ELR (cell line): ENCODE data around the gene ADAM12.

Experiments
- DNase-seq: peaks from one replicate; pipeline ENCODE4 v3.0.0-alpha.2; 2015; ENCODE audit warnings: low read depth

ADAM12 gene

DNA sequence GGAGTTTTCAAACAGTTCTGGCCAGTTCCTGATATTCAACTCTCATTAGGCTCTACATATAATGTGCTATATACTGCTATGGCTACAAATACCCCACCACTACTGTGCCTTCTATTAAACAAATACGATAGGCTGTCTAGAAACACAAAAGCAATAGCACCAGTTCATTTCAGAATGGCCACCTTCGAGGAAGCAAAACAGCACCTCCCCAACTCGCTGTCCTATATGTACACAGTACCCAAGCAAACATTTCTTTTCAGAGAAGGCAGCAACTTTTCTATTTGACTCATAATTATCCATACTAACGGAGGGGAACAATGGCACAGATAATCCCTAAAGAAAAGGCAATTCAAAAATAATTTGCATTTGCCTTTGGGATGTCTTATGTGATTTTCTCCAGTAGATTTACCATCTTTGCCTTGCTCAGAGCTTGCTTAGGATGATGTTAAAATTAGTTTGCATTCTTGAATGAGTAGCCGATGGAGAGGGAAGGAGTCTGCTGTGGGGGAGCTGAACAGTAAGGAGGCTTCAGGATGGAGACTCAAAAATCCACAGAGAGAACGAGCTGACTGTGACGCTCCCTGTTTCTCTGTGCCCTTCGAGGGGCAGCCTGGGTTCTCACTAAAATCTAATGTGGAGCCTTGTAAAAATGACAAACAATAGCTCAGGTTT, 273.3 kb downstream of the ADAM12 start:
- DNase-seq: no peak

DNA sequence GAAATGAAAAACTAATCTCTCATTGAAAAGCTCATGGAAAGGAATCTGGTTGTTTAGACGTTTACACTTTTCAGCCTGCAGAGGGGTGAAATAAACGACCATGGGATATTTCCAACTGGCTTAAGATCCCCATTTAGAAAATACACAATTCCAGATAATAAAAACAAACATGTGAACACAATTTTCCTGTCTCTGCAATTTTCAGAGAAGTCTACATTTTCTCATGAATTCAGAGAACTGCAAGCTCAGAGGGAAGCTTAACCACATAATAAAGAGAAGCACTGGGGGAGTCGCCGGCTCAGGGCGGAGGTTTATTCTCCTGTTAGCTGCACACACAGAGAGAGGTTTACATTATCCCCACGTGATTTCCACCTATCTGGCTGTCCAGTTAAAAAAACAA, 276.8 kb downstream of the ADAM12 start:
- no peak for DNase-seq

DNA sequence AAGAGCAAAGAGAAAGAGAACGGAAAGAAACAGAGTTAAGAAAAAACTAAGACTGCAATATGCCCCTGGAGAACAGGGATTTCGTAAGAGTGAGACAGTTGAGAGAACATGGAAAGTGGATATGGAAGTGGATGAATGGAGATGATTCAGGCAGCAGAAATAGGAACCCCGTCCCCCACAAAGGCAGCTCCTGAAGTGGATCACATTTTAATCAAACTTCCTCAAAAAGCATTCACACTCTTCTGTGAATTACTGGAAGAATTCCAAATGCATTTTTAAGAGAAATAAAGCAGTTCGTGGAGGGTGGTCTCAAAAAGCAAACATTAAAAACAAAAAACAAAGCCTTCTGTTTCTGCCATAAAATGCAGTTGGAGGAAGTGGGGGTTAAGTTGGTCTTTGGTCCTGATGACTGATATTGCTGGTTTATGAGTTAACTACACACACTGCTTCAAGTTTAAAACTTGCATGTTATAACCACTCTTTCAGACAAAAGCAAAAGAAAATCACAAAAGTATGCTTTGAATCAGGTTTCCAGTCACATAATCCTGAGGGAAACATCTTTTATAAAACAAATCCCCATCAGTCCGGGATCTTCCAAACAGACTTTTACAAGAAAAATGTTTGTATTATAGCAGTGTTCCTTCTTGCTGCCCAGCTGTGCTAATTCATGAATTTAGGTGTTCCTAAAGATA, 277.6 kb downstream of the ADAM12 start:
- no peak for DNase-seq

DNA sequence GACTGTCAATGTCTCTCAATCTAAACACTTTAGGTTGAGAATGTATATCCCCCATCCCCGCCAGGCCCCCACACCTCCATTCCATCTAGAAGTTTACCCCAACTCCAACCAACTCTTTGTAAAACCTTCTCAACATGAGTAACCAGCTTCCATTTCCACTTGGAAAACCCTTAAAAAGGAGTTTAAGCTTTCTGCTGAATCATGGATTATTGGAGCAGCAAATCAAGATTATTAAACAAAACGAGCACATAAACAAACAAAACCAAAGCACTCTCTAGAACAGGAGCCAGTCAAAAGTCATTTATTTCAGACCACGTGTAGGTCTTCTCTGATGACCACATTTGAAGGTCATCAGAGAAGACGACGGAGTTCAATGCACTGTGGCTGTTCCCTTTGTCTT, 278.4 kb downstream of the ADAM12 start:
- no peak for DNase-seq

DNA sequence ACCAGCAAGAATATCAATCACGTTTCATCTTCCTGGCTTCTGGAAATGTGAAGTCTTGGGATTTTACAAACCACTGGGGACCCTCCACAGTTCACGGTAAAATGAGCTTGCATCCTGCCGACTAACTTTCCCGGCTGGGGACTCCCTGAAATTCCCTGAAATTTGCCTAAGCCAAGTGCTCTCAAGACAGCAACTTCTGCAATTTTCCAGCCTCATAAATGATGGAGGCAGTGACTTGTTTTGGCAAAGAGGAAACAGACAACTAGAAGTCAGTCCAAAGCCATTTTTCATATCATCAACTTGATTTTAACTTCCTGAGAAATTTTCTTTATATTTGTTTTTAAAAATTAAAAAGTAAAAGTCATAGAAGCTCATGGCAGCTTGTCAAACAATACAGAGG, 279.6 kb downstream of the ADAM12 start:
- no peak for DNase-seq

DNA sequence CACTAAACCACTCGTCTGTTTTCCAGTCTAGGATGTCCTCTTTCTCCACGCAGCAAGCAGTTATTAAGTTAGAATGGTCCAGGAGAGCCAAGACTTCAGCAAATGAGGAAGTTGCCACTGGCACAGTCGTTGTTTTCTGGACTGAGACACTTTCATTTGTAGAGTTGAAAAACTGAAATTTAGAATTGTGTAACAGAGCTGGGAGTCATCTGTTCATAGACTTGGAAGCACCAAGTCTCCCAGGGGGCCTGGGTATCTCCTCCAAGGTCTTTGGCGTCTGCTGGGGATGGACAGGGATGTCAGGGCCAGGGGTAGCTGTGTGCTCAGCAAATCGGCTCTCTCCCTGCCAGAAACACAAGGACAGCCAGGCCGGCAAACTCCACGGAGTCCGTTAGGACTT, 283.5 kb downstream of the ADAM12 start:
- no peak for DNase-seq

DNA sequence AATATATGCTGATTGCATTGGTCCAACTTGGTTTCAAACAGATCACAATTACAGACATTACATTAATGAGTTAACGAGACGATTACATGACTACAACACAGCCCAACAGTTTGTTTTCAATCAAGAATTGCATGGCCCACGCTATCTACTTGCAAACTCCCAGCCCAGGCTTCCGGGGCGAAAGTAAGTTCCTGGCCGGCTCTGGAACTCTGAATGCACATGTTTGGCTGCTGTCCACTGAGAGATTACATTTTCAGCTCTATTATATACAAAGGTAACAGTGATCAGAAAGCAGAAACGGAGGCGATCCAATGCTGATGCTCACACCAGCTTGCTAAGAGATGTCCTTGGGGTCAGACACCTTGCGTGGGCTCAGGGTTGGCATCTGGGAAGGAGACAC, 285.6 kb downstream of the ADAM12 start:
- DNase-seq: no peak

DNA sequence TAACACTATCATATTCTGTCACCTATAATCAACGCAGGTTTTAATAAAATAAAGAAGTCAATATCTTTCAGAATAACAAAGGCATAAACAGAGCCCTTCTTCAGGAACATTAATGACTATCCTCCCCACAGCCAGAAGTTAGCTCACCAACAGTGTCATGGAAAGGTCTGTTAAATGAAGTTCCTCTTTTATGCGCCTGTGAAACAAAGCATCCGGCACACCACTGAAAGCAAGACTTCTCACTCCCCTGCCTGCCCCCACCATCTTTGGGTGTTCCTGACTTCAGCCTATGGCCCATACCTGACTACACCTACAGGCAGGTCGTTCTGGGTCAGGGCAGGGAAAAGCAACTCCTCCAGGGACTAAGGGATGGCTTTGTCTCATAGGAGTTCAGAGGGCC, 286.5 kb downstream of the ADAM12 start:
- DNase-seq: no peak

DNA sequence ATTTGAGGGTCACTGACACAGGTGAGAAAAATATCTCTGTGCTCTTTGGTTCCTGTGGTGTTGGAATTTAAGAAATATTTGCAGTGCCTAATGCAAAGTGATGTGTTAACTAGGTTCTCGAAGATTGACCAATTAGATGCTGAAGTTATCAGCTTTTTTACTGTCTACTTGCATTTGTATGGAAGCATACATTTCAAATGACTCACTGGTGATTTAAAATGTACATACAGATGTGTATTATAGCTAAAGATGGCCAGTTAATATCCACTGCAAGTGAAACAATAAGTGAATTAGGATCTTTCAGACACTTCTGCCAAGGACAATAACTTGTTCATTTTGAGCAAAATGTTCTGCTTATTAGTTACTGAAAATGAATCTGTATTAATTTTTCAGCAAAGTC, 287.0 kb downstream of the ADAM12 start:
- DNase-seq: peak; percentile 27

DNA sequence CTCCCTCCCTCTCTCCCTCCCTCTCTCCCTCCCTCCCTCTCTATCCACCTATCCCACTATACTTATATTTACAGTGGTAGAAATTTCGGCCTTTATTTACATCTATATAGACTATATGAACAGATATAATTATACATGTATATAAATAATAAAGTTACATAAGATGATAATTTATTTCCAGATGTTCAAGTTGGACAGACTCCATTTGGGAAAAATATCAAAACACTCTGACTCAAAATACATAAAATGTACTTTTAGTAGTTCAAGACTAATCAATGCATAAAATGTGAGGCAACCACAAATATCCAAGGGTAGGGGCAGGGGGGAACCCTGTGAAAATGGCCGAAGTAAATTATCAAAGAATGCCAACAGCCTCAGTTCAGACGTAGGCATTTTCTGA, 288.9 kb downstream of the ADAM12 start:
- no peak for DNase-seq

DNA sequence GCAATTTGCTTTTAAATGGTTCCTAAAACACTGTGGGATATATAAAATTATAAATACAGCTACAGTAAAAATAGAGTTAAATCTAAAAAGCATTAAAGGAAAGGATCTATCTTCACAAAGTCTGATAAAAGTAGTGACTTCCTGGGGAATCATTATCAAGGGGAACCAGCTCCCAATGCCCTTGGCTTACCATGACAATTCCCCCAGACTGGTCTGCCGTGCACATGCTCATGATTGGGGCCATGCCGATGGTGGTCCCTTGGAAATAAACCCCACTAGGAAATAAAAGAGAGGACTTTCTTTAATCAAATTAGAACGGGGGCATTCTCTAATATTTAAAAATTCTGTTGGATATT, 290.1 kb downstream of the ADAM12 start:
- DNase-seq: no peak

DNA sequence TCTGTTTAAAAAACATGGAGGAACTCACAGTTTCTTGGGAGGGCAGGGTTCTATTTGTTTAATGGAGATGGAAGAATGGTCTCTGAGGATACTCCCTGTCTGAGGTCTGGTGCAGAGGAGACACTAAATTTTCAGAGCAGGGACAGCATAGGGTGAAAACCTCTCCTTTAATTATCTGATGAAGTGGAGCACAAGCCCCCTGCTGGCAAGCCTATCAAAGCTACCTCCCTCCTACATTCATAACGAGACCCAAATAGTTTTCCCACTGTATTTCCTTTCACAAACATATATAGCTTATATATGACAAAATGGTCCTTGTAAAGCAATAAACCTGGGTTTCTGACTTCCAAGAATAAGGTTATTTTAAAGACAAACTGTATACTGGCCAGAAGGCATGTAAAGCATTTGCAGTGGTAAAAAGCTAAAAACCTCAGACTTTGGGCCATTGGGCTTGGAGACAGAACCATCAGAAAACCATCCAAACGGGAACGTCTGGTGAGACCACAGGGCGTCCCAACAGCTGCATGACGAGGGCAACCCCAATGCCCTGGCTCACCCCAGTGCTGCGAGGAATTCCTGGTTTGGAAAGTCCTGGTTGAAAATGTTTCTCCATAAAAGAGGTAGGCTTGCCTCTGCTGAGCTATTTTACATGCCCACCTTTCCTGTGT, 290.6 kb downstream of the ADAM12 start:
- DNase-seq: peak; percentile 30

DNA sequence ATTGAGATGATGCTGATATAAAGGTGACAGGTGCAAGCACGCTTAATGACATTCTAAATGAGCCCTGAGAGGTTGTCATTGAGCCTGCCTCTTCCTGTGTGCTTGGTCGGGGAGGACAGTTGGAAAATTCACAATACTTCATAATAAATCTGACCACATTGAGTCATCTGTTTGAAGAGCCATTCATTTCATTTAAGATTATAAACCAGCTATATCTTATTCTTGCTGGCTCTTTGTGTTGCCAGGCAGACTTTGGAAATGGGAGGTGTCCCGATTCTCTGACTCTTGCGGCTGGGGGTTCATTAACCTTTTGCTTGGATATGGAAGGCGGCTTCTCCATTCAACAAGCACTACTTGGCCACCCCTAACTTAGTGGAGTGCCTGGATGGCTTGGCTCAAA, 293.7 kb downstream of the ADAM12 start:
- peak; percentile 30 for DNase-seq

DNA sequence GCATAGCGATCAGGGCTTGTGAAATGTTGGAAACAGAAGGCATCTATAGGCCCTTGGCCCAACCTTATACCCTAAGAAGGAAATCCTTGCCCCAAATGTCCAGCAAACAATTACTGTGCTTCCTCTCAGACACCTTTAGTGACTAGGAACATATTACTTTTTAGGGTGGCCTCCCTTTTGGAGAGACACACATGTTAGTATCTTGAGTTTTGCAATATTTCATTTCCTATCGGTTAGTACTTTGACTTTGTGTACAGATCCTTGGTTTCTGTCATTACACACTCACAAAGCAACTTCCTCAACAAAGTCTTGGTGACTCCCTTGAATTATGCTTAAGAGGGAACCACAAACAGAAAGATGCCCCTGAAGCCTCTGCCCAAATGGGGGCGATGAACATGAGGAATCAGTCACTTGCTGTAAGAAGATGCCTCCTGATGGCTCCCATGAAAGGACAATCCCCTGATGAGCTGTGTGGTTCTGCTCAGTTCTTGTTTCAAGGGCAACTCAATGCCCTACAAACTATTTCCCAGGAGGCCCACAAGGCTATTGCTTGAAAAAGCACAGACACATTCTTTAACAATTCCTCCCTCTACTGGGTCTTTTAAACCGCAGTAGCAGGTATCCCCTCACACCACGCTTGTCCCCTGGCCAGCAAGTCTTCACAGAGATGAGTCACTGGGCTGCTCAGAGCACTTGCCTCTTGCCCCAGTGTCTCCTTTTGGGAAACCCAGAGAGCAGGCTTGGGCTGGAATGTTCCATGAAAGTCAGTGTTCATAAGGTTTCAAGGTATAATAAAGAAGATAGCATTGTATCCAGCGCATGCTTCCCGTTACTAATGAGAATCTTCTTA, 295.7 kb downstream of the ADAM12 start:
- peak; percentile 30 for DNase-seq

DNA sequence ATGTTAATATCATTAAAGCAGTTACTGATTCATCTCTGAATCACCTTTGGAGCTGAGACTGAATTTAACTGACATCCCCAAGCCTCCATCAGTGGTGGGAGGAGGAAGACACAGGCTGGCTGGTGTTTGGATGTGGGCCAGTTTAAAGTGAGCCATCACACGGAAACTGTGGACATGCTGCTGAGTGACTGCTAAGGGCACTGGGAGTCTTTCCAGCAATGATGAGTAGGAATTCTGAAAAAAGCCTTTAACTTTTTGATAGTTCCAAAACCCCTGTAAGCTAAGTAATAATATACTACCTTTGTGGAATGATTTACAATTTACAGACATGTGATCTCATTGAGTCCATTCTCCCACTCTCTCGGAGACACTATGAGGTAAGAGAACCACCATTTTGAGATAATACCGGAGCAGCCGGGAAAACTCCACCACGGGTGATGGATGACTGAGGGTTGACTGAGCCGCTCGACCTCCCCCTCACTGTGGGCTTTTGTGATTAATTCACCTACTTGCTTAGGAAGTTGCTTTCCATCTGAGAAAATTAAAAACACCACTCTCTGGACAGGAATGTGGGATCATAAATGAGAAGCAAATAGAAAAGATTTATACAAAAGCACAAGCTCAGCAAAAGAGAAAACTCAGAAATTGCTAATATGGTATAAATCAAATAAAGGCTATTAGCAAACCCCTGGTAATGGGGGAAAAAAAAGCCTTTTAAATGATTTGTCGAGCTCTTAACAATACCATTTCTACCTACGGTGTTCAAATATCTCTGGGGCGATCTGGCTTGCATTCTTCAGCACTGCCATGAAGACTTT, 297.2 kb downstream of the ADAM12 start:
- peak; percentile 97 for DNase-seq

DNA sequence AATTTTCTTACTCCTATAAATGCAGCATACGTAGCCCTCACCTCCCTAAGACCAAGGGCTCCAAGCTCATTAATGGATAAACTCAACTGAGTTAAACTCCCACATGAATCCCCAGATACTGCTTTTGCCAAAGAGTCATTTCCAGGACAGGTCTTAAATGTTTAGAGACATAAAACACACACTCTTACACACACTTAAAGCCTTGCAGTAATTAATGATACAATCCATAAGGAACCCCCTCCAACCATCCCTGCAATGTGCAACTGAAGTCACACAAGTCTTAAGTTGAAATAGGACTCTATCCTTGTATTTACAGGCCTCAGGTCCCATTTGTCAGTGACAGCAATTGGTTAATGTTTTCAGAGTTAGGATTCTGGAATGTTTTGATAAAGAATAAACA, 297.8 kb downstream of the ADAM12 start:
- DNase-seq: no peak

DNA sequence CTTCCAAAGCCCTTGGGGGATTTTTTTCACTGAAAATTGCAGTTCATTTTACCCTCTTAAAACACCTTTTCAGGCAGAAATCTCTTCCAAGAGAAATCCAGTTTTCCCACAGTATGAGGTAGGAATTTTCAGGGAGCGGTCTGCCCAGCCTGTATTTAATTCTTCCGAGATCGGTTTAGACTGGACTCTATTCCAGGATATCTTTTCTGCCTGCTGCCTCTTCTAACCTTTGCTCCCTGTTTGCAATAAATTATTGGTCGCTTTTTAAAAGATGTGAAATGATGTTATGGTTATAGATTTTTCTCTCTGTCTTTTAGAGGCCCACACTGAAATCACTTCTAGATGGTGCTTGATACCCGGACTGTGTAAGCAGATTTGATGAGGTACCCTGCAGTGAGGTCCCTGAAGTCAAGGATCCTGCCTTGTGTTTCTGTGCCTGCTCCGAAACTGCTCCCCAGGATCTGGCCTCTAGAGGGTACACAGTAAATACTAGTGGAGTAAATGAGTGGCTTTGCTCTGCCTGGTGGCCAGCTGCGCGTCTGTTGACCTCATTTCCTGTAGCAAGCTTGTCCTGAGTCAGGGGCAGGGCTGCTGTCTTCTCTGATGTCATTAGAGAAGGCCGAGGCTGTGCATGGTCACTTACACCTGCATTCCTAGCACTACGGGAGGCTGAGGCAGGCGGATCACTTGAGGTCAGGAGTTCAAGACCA, 300.3 kb downstream of the ADAM12 start:
- peak; percentile 87 for DNase-seq

DNA sequence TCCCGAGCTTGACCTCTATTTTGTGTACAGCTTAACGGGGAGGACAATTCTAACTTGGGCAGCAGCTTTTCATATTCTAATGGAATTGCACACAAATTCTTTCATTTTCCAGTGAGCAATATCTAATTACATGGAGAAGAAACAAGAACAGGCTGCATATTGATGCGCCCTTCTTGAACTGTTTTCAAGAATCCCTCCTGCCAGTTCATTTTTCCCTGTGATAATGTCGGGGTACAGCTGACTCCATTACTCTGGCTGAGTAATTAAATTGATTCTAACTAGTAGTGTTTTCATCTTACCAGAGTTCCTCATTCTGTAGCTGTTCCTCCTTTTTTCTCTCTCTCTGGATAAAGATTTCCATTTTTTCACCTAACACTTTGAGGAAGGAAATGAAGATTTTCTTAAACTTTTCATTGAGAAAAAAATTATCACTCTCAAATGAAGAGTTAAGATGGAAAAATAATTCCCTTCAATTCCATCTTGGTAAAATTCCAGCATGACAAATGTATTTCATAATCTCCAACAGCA, 301.1 kb downstream of the ADAM12 start:
- no peak for DNase-seq

DNA sequence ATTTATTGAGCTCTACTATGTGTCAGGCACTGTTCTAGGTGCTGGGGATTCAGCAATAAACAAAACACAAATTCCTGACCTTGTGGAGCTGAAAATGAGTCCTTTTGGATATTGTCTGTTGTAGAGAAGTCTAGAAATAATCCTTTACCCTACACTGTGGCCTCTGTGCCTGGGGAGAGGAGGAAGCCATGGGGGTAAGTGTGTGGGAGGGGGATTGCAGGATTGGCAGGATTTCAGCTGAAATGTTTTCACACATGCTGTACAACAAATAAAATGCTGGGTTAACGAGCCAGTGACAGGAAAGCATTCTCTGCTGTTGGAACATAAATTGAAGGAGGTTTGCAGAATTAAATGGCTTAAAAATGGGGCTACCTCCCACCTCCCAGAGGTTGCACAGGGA, 302.5 kb downstream of the ADAM12 start:
- DNase-seq: no peak

DNA sequence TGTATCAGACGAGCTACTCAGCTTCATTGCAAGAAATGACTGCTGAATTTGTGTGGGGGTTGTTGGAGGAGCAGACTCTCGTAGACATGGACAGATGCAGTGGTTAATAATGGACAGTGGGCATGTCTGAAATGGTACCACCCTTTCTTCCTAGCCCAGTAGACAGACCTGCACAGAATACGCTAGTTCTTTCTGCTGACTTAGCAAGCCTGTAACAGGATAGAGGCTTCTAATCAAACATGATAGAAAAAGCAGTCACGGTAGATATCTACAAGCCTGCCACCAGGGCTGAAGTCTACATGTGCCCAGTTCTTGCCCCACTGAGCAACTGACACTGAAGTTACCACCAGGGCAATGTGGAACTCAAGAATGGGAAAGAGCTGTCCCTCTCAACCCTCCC, 303.9 kb downstream of the ADAM12 start:
- no peak for DNase-seq

DNA sequence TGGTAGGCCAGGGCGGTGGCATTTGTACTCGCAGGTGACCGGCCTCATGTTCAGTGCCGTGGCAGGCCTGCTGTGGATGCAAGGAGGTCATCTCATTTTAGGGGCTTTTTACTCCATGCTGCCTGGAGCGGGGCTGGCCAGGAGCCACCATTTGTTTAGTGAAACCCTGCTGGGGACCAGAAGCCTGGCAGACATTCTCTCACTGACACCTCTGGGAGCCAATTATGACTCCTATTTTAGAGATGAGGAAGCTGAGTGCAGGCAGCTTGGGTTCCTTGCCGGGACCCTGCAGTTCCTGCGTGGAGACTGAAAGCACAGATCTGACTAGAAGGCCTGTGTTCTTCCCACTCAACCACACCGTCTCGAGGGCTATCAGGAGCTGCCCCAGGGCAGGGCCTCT, 305.3 kb downstream of the ADAM12 start:
- DNase-seq: no peak
